ENCODE results near the gene SLC24A2.

The SLC24A2 gene

GRCh38 chr9:19785230-19785629 is 3.6 kb downstream of the SLC24A2 start:
- no peak for DNase-seq (ENCODE audit: low read depth)
- TF ChIP-seq, protein P1, sequence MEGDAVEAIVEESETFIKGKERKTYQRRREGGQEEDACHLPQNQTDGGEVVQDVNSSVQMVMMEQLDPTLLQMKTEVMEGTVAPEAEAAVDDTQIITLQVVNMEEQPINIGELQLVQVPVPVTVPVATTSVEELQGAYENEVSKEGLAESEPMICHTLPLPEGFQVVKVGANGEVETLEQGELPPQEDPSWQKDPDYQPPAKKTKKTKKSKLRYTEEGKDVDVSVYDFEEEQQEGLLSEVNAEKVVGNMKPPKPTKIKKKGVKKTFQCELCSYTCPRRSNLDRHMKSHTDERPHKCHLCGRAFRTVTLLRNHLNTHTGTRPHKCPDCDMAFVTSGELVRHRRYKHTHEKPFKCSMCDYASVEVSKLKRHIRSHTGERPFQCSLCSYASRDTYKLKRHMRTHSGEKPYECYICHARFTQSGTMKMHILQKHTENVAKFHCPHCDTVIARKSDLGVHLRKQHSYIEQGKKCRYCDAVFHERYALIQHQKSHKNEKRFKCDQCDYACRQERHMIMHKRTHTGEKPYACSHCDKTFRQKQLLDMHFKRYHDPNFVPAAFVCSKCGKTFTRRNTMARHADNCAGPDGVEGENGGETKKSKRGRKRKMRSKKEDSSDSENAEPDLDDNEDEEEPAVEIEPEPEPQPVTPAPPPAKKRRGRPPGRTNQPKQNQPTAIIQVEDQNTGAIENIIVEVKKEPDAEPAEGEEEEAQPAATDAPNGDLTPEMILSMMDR (IDR thresholded peaks at IDR 0.05; ENCODE audit: low read depth, low read length, missing control alignments) = no peak
- no peak overlapping the region for H3K4me3 ChIP-seq (ENCODE audit: low read depth, low read length)

DNA sequence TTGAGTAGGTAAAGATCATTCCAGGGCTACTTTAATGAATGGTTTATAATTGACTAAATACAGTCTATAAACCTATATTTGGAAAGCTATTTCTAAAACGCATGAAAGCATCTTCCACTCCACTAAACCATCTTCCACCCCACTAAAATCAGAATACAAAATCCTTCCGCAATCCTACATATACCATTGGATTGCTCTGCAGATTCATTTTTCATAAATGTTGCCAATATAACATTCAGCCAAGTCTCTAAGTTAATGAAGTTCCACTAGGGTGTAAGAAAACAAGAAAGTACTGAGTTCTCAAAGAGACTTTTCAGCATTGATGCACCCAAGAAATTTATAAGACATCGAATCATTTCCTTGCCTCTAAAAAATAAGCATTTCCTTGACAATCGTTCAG is 4.7 kb downstream of the SLC24A2 start:
- TF ChIP-seq, protein P1 (IDR thresholded peaks at IDR 0.05; ENCODE audit: low read depth, low read length, missing control alignments) = no peak
- no peak overlapping the region for H3K4me3 ChIP-seq (ENCODE audit: low read depth, low read length)
- DNase-seq (ENCODE audit: low read depth) = no peak

- H3K4me3 ChIP-seq (ENCODE audit: low read depth, low read length) = no peak overlapping the region
- DNase-seq (ENCODE audit: low read depth) = no peak
- TF ChIP-seq, protein P1 (IDR thresholded peaks at IDR 0.05; ENCODE audit: low read depth, low read length, missing control alignments) = no peak
Observed at GRCh38 chr9:19783500-19783899, 5.3 kb downstream of the SLC24A2 start.

DNA sequence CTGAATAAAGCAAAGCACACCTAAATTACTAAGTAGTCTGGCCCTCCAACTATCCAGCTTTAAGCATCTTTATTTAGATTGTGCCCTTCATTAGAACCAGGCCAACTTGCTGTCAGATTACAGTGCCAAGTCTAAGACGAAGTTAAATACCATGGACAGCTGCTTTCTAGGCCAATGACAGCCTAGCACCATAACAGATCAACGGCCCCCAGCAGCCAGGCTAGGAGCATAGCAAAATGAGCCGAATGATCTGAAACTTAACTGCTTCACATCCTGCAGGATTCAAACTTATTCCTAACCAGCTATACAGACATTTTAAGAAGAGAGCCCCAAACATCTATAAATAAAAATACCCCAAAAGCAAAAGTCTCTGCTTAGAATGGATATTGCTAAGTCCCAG is 6.8 kb downstream of the SLC24A2 start:
- TF ChIP-seq, protein P1 (IDR thresholded peaks at IDR 0.05; ENCODE audit: low read depth, low read length, missing control alignments) = no peak
- DNase-seq (ENCODE audit: low read depth) = no peak
- no peak overlapping the region for H3K4me3 ChIP-seq (ENCODE audit: low read depth, low read length)

GRCh38 chr9:19781240-19781639 is 7.6 kb downstream of the SLC24A2 start:
- DNase-seq (ENCODE audit: low read depth) = no peak
- H3K4me3 ChIP-seq (ENCODE audit: low read depth, low read length) = no peak overlapping the region
- TF ChIP-seq, protein P1 (IDR thresholded peaks at IDR 0.05; ENCODE audit: low read depth, low read length, missing control alignments) = no peak

DNA sequence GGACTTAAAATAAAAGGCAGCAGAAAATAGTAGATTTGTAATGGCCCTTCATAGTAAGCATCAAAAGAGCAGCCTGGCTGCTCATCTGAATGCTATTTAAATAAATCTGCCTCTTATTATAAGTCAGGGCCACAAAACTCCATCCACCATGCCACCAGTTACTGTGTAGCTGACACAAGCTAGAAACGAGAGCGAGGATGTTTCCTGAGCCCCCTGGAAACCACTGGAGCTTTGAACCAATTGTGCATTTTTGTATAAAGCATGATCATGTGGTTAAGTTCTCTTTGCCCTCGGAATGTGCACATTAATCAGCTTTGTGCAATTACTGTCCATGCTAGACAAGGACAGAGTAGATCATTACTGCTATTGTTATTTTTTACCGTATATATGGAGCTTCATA is 17.4 kb downstream of the SLC24A2 start:
- H3K4me3 ChIP-seq (ENCODE audit: low read depth, low read length) = no peak overlapping the region
- TF ChIP-seq, protein P1 (IDR thresholded peaks at IDR 0.05; ENCODE audit: low read depth, low read length, missing control alignments) = no peak
- no peak for DNase-seq (ENCODE audit: low read depth)

DNA sequence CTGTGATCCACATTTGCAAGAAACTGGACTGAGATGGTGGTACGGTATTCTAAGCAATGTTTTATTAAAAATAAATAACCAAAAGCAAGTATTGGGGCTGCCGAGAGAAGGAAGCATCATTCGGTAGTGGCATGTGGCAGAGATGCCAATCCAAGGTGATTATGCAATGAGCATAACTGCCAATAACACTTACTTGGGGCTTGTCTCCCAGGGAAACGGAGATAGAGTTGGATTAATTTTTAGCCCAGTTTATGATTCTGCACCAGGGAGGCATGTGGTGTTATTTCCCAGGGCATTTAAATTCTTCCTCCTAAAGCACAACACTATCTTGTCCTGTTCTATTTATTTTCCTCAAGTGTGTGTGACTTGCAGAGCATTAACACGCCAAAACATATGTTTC is 17.9 kb downstream of the SLC24A2 start:
- TF ChIP-seq, protein P1 (IDR thresholded peaks at IDR 0.05; ENCODE audit: low read depth, low read length, missing control alignments) = no peak
- H3K4me3 ChIP-seq (ENCODE audit: low read depth, low read length) = no peak overlapping the region
- no peak for DNase-seq (ENCODE audit: low read depth)

All from GM12864 (cell line).